Activated T-cell treated with anti-CD3 and anti-CD28 coated beads, Interleukin-2, amount 50 U/mL, for 72 hours (primary cell): ENCODE measurements around the gene FAM76B. TPM values are rescaled to one million over a fixed set of nuclear protein-coding genes. Genes with fewer than 3 reads are reported as not detected.

Source experiments
- ATAC-seq, 2 donors: fragments of 150-1000 bp; cut with Tn5 transposase; replicated peaks in 1 of 2; 2 replicates each; pipeline ENCODE4 v1.10.0; 2021; ENCODE audit warnings: moderate library complexity in 2 of 2, mild to moderate bottlenecking in 1 of 2
- DNase-seq, 2 donors: peaks; one replicate each; pipeline ENCODE4 v3.0.0; 2021 to 2022; ENCODE audit warnings: mixed read lengths in 1 of 2
- H3K27ac Mint-ChIP-seq: one replicate; pipeline ENCODE4 v1.8.0; 2022; ENCODE audit warnings: mild to moderate bottlenecking, moderate library complexity, mixed read lengths
- H3K27me3 Mint-ChIP-seq: one replicate; pipeline ENCODE4 v1.8.0; 2022; ENCODE audit warnings: low read depth, mixed read lengths
- H3K36me3 Mint-ChIP-seq, 2 donors: one replicate each; pipeline ENCODE4 v1.8.0; 2022; ENCODE audit warnings: mixed read lengths in 2 of 2, mild to moderate bottlenecking in 1 of 2; ENCODE audit not compliant: insufficient read depth in 2 of 2
- H3K4me1 Mint-ChIP-seq: one replicate; pipeline ENCODE4 v1.8.0; 2022; ENCODE audit warnings: low read depth, mixed read lengths
- H3K4me3 Mint-ChIP-seq, 2 donors: one replicate each; pipeline ENCODE4 v1.8.0; 2022; ENCODE audit warnings: mild to moderate bottlenecking in 2 of 2, mixed read lengths in 2 of 2, moderate library complexity in 2 of 2
- H3K9me3 Mint-ChIP-seq, 2 donors: one replicate each; pipeline ENCODE4 v1.8.0; 2022; ENCODE audit warnings: mixed read lengths in 2 of 2
- total RNA-seq, 2 donors: library from RNA; stranded (reverse); gene quantifications; one replicate each; pipeline ENCODE4 v1.2.3, GENCODE V29; 2022

Gene FAM76B
- total RNA-seq, 2 donors from 2014 or later = 60.6 to 64.0 TPM

GRCh38 chr11:95736809-95737208 is 52.8 kb downstream of the FAM76B start:
- Mint-ChIP-seq H3K36me3 (peaks cover 0 to 4% of the 10 kb centered on the region in 2 donors), H3K4me1 (peaks cover 11% of the 10 kb centered on the region), H3K9me3 (peaks cover 0 to 2% of the 10 kb centered on the region in 2 donors), H3K27ac (no peak overlapping the region), H3K27me3 (peaks cover 9% of the 10 kb centered on the region), H3K4me3 (no peak overlapping the region)
- ATAC-seq (no peak), DNase-seq (no peak)

- H3K36me3 Mint-ChIP-seq = peaks cover 0 to 5% of the 10 kb centered on the region in 2 donors
- no peak overlapping the region for H3K4me3 Mint-ChIP-seq
- ATAC-seq (no peak), DNase-seq (no peak)
- H3K9me3 Mint-ChIP-seq = peaks cover 0 to 2% of the 10 kb centered on the region in 2 donors
- peaks cover 13% of the 10 kb centered on the region for H3K27me3 Mint-ChIP-seq
- no peak overlapping the region for H3K27ac Mint-ChIP-seq
- H3K4me1 Mint-ChIP-seq = peaks cover 11% of the 10 kb centered on the region
Measured at GRCh38 chr11:95736355-95736754, 53.2 kb downstream of the FAM76B start.

- DNase-seq = no peak
- no peak for ATAC-seq
- Mint-ChIP-seq H3K4me1 (peaks cover 11% of the 10 kb centered on the region), H3K36me3 (peaks cover 0 to 5% of the 10 kb centered on the region in 2 donors), H3K27ac (no peak overlapping the region), H3K4me3 (no peak overlapping the region), H3K9me3 (peaks cover 0 to 2% of the 10 kb centered on the region in 2 donors), H3K27me3 (peaks cover 15% of the 10 kb centered on the region)
Measured at GRCh38 chr11:95734009-95734572, 55.5 kb downstream of the FAM76B start.

- DNase-seq (no peak), ATAC-seq (no peak)
- H3K4me1 Mint-ChIP-seq = peaks cover 11% of the 10 kb centered on the region
- peaks cover 17% of the 10 kb centered on the region for H3K27me3 Mint-ChIP-seq
- no peak overlapping the region for H3K27ac Mint-ChIP-seq
- no peak overlapping the region for H3K4me3 Mint-ChIP-seq
- peaks cover 0 to 2% of the 10 kb centered on the region in 2 donors for H3K9me3 Mint-ChIP-seq
- peaks cover 0 to 5% of the 10 kb centered on the region in 2 donors for H3K36me3 Mint-ChIP-seq
Measured at GRCh38 chr11:95732930-95733602, 56.5 kb downstream of the FAM76B start.

GRCh38 chr11:95729462-95729861 is 60.1 kb downstream of the FAM76B start:
- H3K27ac Mint-ChIP-seq = no peak overlapping the region
- H3K4me1 Mint-ChIP-seq = peaks cover 7% of the 10 kb centered on the region
- H3K9me3 Mint-ChIP-seq = peaks cover 0 to 2% of the 10 kb centered on the region in 2 donors
- no peak overlapping the region for H3K4me3 Mint-ChIP-seq
- H3K27me3 Mint-ChIP-seq = peaks cover 33% of the 10 kb centered on the region
- H3K36me3 Mint-ChIP-seq = peaks cover 0 to 4% of the 10 kb centered on the region in 2 donors
- DNase-seq (no peak), ATAC-seq (no peak)

GRCh38 chr11:95728790-95729189 is 60.8 kb downstream of the FAM76B start:
- peaks cover 30% of the 10 kb centered on the region for H3K27me3 Mint-ChIP-seq
- peaks cover 0 to 2% of the 10 kb centered on the region in 2 donors for H3K9me3 Mint-ChIP-seq
- H3K4me3 Mint-ChIP-seq = no peak overlapping the region
- H3K4me1 Mint-ChIP-seq = peaks cover under 1% of the 10 kb centered on the region
- H3K27ac Mint-ChIP-seq = no peak overlapping the region
- peaks cover 0 to 2% of the 10 kb centered on the region in 2 donors for H3K36me3 Mint-ChIP-seq
- ATAC-seq = no peak
- no peak for DNase-seq

GRCh38 chr11:95728094-95728493 is 61.5 kb downstream of the FAM76B start:
- Mint-ChIP-seq H3K9me3 (peaks cover 0 to 2% of the 10 kb centered on the region in 2 donors), H3K27ac (no peak overlapping the region), H3K27me3 (peaks cover 30% of the 10 kb centered on the region), H3K4me1 (no peaks in the 10 kb centered on the region), H3K4me3 (no peak overlapping the region), H3K36me3 (peaks cover 0 to 2% of the 10 kb centered on the region in 2 donors)
- no peak for DNase-seq
- no peak for ATAC-seq

- ATAC-seq (no peak), DNase-seq (no peak)
- Mint-ChIP-seq H3K36me3 (peaks cover 0 to 2% of the 10 kb centered on the region in 2 donors), H3K27ac (no peak overlapping the region), H3K4me3 (no peak overlapping the region), H3K27me3 (peaks cover 30% of the 10 kb centered on the region), H3K9me3 (peaks cover 0 to 2% of the 10 kb centered on the region in 2 donors), H3K4me1 (no peaks in the 10 kb centered on the region)
Measured at GRCh38 chr11:95727620-95728019, 62.0 kb downstream of the FAM76B start.

GRCh38 chr11:95727111-95727510 is 62.5 kb downstream of the FAM76B start:
- no peak overlapping the region for H3K4me3 Mint-ChIP-seq
- no peak for ATAC-seq
- H3K36me3 Mint-ChIP-seq = peaks cover 0 to 2% of the 10 kb centered on the region in 2 donors
- no peak overlapping the region for H3K27ac Mint-ChIP-seq
- H3K27me3 Mint-ChIP-seq = peaks cover 30% of the 10 kb centered on the region
- H3K9me3 Mint-ChIP-seq = peaks cover 0 to 2% of the 10 kb centered on the region in 2 donors
- DNase-seq = no peak
- H3K4me1 Mint-ChIP-seq = no peaks in the 10 kb centered on the region

GRCh38 chr11:95725196-95725595 is 64.4 kb downstream of the FAM76B start:
- no peaks in the 10 kb centered on the region for H3K9me3 Mint-ChIP-seq
- no peak overlapping the region for H3K27ac Mint-ChIP-seq
- no peak overlapping the region for H3K4me3 Mint-ChIP-seq
- ATAC-seq = no peak
- H3K4me1 Mint-ChIP-seq = peaks cover 4% of the 10 kb centered on the region
- DNase-seq = no peak
- H3K27me3 Mint-ChIP-seq = peaks cover 28% of the 10 kb centered on the region
- H3K36me3 Mint-ChIP-seq = no peaks in the 10 kb centered on the region

- Mint-ChIP-seq H3K27me3 (peaks cover 28% of the 10 kb centered on the region), H3K27ac (no peak overlapping the region), H3K9me3 (no peaks in the 10 kb centered on the region), H3K36me3 (no peaks in the 10 kb centered on the region), H3K4me1 (peaks cover 9% of the 10 kb centered on the region), H3K4me3 (no peak overlapping the region)
- no peak for DNase-seq
- ATAC-seq = no peak
Measured at GRCh38 chr11:95723361-95723942, 66.1 kb downstream of the FAM76B start.

GRCh38 chr11:95720195-95720594 is 69.4 kb downstream of the FAM76B start:
- H3K27me3 Mint-ChIP-seq = peaks cover 10% of the 10 kb centered on the region
- H3K9me3 Mint-ChIP-seq = no peaks in the 10 kb centered on the region
- no peak for DNase-seq
- peaks cover 23% of the 10 kb centered on the region for H3K4me1 Mint-ChIP-seq
- ATAC-seq = no peak
- no peaks in the 10 kb centered on the region for H3K36me3 Mint-ChIP-seq
- H3K4me3 Mint-ChIP-seq = no peak overlapping the region
- H3K27ac Mint-ChIP-seq = no peak overlapping the region
